NCI-H82 (cell line): ENCODE measurements around the gene GATA1.

ENCODE experiments used
- DNase-seq: peaks from one replicate; lab custom pipeline; 2025; lab: John Stamatoyannopoulos, UW

GATA1 gene

GRCh38 chrX:48786341-48786800 lies at the start of gene GATA1:
TSS of gene GATA1 (plus strand) at chrX:48786590. CDS start at chrX:48791110, 4,520 bp downstream.
- no peak for DNase-seq

- DNase-seq: no peak
Measured at GRCh38 chrX:48736878-48737212, 49.5 kb upstream of the GATA1 start.

DNA sequence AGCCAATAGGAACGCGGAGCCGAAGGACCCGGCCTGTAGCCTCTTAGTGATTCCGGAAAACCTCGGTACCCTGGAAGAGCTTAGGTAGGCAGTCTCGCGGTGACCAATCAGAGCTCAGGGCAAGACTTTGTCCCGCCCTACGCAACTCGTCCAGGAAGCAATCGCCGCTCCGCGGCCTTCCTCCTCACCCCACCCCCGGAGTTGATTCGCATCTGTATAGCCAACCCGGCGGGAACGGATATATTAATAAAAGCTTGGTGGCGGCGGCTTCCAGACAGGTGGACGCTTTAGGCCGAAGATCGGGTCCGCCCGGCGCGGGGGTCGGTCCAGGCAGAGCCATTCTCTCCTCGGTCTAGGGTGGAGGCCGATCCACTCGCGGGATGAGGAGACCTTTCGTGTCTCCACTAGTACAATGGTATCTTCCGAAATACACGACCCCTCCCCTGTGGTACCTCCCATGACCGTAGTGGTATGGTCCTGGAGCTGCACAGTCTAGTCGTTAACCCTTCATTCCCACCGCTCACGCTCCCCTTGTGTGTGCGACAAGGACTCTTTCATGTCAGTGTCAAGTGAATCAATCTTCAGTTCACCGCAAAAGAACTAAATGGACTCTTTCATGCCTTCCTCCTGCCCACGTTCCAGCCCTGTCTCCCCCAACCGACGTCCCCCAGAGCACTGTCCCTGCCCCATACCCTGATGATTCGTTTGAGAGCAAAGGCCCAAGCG lies 49.0 kb upstream of the GATA1 start:
- peak; percentile 99 for DNase-seq

DNA sequence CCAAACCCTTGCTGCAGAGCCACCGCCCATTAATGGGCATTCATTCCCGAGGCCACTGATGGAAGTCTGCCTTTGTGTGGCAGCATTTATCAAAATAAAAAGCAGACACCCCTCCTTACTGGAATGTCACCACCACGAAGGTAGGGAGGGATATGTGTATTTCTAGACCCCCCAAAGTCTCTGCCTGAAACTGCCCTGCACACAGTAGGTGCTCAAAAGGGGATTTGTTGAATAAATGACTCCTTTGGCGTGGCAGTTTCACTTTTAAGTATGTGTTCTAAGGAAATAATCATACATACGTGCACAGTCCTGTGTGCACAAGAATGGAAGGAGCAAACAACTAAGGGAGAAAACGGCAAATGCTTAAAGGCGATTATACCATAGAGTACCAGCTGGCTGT lies 48.5 kb upstream of the GATA1 start:
- DNase-seq: peak; percentile 56

DNA sequence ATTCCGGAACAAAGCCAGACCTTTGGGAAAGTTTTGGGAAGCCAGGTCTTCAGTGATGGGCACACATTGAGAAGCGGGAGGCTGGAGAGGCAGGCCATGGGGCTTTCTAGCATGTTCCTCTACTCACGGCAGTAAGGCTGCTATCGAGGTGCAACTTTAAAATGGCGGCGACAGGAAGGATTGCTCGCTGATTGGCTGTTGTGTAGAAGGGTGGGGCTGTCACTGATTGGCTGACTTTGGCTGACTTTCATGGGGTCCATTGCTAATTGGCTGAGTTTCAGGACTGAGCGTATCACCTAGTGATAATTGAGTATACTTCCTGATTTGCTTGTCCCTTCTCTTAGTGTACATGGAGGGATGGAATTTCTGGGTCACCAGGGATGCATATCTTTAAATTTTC lies 44.6 kb upstream of the GATA1 start:
- no peak for DNase-seq

DNA sequence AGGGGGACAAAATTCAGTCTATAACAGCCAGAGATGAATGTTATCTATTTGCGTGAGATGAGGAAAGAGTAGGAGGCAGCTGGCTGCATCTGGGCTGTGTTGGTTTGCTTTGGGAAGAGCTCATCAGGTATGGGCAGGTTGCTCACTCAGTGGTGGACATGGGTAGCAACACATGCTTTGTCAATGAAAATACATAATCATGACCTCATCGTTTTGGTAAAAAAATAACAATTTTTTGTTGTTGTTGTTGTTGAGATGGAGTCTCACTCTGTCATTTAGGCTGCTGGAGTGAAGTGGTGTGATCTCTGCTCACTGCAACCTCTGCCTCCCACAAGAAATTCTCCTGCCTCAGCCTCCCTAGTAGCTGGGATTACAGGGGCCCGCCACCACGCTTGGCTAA lies 41.2 kb upstream of the GATA1 start:
- DNase-seq: no peak

DNA sequence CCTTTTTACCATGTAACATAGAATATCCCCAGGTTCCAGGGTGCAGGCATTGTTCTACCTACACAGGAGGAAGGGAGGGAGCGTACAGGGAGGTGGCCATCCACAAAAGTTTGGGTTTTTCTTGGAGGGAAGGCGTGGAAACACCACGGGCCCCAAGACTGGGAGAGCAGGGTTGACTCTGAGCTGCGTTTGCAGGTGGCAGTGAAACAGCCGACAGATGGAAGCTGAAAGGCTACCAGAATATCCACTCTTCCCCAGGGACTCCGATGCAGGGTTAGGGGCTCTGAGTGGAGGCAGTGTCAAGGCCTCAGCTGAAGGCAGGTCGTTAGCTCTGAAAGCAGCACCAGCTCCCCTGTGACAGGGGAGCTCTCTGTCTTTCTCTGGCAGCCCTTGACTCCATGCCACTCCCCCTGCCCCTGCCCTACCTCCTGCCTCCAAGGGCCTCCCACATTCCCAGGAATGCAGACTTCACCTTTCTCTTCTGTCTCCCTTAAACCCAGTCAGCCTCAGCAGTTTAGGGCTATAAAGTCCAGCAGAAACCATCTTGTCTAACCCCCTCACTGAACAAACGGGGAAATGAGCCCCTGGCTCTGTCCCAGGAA lies 38.9 kb upstream of the GATA1 start:
- peak; percentile 68 for DNase-seq

DNA sequence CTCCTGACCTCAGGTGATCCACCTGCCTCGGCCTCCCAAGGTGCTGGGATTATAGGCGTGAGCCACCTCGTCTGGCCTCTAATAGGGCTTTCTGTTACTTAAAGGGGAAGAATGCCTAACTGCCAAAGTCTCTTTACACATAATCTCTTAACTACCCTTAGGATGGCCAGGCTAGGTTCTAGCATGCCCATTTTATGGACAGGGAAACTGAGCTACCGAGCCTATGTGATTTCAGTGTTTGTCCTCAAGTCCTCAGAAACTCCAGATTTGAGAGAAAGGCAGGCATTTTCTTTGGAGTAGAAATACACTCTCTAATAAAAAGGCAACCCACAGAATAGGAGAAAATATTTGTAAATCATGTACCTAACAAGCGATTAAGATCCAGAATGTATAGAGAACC lies 37.2 kb upstream of the GATA1 start:
- no peak for DNase-seq

- no peak for DNase-seq
Measured at GRCh38 chrX:48751343-48751742, 35.0 kb upstream of the GATA1 start.

- DNase-seq: no peak
Measured at GRCh38 chrX:48752498-48752897, 33.9 kb upstream of the GATA1 start.

GRCh38 chrX:48753708-48754228 lies 32.6 kb upstream of the GATA1 start:
- DNase-seq: no peak

- no peak for DNase-seq
Measured at GRCh38 chrX:48754238-48754637, 32.2 kb upstream of the GATA1 start.

DNA sequence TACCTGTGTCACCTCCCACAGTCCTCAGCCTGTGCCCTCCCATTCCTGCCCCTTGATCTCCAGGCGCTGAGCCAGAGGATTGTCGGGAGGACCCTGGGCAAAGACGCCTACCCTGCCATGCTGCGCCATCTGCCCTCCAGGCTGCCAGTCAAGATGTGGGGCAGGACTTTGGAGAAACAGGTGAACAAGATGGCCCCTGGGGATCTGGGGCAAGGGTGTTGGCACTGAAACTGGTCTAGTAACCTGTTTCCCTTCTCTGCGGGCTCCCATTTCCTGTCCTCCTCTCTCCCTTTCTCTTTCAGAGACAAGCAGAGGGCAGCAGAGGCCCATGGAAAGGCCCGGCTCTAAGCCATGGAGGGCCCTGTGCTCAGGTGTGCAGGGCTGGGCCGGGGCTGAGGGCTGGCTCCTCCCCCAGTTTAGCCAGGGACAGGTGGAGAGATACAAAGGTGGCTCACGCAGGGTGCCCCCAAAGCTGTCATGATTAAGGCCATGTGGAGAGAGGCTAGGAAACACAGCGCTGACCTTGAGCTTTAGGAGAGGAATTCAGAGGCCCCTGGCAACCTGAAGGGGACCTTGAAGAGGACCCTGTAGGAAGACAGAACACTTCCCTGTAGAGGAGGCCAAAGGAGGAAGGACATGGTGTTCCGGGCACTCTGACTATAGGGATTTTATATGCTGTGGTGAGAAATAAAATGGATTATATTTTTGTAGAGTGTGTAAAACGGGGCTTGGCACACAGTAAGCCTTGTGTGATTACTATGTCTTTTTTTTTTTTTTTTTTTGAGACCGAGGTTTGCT lies 24.5 kb upstream of the GATA1 start, which contains the start of gene GLOD5:
Gene GLOD5, plus strand, starts transcription at position 74 of the 798 bp plus-strand sequence. Its CDS starts 44 bp downstream, at position 118.
- DNase-seq: peak; percentile 45

DNA sequence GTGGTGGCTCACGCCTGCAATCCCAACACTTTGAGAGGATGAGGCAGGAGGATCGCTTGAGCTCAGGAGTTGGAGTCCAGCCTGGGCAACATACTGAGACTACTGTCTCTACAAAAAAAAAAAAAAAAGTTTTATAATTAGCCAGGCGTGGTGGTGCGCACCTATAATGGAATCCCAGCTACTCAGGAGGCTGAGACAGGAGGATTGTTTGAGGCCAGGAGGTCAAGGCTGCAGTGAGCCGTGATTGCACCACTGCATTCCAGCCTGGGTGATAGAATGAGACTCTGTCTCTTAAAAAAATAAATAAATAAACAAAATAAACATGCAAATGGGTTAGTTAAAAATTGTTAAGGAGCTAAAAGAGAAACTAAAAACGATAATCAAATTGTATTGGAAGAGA lies 17.2 kb upstream of the GATA1 start:
- DNase-seq: no peak

GRCh38 chrX:48770296-48770695 lies 16.1 kb upstream of the GATA1 start:
- DNase-seq: no peak

DNA sequence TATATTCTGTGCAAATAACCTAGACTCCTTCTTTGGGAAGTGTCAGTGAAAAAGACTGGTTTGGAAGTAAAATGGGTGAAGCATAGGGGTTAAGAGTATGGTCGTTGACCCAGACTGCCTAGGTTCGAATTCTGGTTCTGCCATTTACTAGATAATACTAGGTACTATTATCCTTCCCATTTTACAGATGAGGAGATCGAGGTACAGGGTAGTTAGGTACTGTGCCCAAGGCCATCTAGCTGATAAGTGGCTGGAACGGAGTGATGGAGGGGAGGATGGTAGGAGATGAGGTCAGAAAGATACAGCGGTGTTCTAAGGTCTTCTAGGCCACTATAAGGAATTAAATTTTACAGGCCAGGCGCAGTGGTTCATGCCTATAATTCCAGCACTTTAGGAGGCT lies 13.8 kb upstream of the GATA1 start:
- no peak for DNase-seq

- no peak for DNase-seq
Measured at GRCh38 chrX:48776818-48777439, 9.5 kb upstream of the GATA1 start.

GRCh38 chrX:48779399-48779798 lies 7.0 kb upstream of the GATA1 start:
- DNase-seq: peak; percentile 19

DNA sequence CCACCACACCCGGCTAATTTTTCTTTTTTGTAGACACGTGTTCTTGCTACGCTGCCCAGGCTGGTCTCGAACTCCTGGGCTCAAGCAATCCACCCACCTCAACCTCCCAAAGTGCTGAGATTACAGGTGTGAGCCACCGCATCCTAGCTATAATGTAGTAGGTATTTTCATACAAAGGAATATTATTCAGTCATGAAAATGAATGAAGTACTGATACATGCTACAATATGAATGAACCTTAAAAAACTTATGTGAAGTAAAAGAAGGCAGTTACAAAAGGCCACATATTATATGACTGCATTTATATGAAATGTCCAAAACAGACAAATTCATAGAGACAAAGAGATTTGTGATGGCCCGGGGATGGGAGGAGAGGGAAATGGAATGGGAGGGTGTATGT lies 4.7 kb upstream of the GATA1 start:
- DNase-seq: no peak

- no peak for DNase-seq
Measured at GRCh38 chrX:48782216-48782615, 4.2 kb upstream of the GATA1 start.

- no peak for DNase-seq
Measured at GRCh38 chrX:48782795-48783194, 3.6 kb upstream of the GATA1 start.

GRCh38 chrX:48784726-48785125 lies 1.7 kb upstream of the GATA1 start:
- DNase-seq: no peak
